EH (cell line): Measurements from ENCODE around the gene KCNK3.
"Not testable (repeated sequence)": the region's sequence is repeated elsewhere in the genome, so short reads cannot be mapped to it uniquely, and the experiment has no call there.

Source experiments
- DNase-seq: peaks from one replicate; pipeline ENCODE4 v3.0.0-alpha.2; 2015; ENCODE audit warnings: low read depth

The KCNK3 gene

GRCh38 chr2:26730549-26731344 lies 38.2 kb downstream of the KCNK3 start:
- DNase-seq: no peak

- no peak for DNase-seq
Measured at GRCh38 chr2:26731714-26732113, 39.2 kb downstream of the KCNK3 start.

DNA sequence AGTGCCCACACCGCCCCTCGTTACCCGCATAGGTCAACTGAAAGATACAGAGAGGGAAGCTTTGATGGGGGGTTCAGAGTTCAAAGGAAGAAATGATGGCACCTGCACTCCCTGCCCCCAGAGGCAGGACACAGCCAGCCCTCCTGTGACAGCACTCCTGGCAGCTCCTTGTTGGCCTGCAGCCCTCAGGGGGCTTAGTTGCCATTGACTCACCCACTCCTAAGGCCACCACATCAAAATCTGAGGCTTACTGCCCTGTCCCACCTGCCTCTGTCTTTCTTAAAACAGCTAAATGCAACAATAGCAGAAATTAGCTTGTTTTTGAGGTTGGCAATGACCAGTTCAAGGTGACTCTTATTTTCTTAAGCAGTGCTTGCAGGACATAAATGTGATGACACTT lies 39.9 kb downstream of the KCNK3 start:
- DNase-seq: no peak

- DNase-seq: no peak
Measured at GRCh38 chr2:26733413-26733812, 40.9 kb downstream of the KCNK3 start.

DNA sequence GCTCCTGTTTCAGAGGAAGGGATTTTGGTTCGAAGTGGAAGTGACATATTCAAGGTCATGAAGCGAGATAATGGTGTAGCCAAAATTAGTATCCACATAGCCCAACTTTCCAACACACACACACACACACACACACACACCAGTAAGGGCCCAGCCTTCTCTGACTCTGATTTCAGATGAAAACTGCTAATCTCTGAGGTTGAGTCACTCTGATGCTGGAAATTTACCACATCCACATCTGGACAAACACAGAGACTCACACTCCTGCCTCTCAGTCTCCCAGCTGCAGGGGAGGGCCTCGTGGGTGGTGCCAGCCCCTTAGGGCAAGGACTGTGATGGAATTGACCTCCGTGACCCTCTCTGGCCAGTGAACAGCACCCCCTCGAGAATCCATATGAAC lies 42.6 kb downstream of the KCNK3 start:
- peak; percentile 87 for DNase-seq

DNA sequence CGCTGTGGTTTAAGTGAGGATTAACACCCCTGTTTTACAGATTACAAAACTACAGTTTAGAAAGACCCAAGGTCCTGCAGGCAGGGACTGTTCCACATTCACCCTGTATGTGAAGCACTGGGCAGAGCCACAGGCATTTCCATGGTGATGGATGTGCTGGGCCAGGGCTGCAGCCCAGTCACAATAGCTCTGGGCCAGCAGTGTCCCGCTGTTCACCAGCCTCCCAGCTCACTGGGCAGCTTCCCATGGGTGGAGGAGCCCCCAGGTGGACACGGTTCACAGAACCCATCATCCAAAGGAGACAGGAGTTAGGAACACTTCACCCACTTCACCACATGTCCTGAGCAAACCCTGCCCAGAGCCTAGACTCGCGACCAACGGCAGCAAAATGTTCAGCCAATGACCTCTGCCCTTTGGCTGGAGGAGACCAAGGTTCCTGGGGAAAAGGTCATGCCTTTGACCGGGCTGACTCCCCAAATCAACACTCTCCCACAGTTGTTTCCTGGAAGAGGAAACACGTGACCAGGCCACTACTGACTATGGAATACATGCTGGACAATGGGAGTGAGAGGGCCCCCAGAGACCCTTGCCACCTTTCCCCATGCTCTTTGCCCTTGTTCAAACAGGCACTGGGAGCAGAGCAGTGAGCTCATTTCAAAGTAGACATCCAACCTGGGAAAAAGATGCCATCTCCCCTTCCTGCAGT lies 43.5 kb downstream of the KCNK3 start:
- no peak for DNase-seq

GRCh38 chr2:26737221-26737620 lies 44.7 kb downstream of the KCNK3 start:
- DNase-seq: no peak

DNA sequence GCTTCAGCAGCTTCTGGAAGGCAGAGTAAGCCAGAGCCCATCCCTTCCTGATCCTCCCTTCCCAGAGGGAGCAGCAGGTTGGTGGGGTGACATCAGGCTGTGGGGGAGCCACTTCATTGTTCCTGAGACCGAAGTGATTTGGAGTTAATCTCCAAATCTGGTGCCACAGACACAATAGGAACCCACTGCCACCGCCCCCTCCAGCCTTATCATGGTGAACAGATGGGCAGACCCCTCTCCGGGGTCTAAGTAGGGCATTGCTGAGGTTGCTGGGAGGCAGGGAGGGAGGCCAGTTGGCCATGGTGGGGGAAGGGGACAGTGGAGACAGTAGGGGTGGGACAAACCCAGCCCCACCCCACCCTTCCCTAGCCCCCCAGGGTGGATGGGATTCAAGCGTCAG lies 46.0 kb downstream of the KCNK3 start:
- DNase-seq: no peak

- DNase-seq: no peak
Measured at GRCh38 chr2:26739514-26739913, 47.0 kb downstream of the KCNK3 start.

DNA sequence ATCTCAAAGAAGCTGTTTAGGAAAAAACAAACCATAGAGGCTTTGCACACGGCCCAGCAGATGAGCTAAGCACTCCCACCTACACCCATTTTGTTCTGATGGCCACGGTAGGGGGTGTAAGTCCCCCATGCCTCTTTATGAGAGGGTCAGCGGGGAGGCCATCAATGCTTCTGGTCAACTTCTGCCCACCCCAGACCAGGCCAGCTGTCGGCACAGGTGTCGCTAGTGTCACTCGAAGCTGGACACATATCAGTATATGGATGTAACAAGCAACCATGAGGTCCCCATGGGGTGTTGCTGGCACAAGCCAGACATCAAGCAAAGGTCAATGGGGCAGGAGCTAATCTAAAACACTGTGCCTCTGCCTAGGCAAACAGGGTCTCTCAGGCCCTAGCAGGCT lies 47.8 kb downstream of the KCNK3 start:
- no peak for DNase-seq

- peak; percentile 43 for DNase-seq
Measured at GRCh38 chr2:26740890-26741302, 48.4 kb downstream of the KCNK3 start.

DNA sequence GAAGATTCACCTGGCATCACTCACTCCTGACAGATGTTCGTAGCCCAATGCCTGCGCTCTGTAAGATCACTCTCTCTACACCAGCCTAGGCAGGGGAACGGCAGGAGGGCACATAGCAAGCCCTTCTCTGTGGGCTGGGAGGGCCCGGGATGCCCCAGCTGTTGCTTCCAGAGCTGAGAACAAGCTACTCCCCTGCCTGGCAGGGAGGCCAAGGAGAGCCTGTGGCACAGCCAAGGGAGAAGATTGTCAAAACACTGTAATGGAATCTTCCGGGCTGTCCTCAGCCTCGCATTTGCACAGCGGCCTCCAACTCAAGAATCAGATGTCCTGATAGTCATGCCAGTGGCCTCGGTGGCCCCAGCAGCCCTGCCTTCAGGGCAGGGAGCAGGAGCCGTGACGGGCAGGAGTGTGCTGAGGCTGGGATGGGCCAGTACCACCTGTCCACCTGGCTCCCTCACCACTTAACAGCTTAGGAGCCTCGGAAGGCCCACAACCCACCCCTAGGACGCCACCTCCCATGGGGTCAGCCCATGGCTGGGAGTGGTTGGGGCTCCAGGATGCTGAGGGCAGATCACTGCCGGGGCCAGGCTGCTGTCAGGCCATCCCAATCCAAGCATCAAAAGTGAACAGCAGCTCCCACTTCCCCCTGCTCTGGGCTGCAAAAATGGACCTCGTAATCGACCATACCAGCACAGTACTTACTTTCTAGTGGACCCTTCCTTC lies 49.7 kb downstream of the KCNK3 start:
- no peak for DNase-seq

GRCh38 chr2:26743852-26744251 lies 51.3 kb downstream of the KCNK3 start:
- no peak for DNase-seq

DNA sequence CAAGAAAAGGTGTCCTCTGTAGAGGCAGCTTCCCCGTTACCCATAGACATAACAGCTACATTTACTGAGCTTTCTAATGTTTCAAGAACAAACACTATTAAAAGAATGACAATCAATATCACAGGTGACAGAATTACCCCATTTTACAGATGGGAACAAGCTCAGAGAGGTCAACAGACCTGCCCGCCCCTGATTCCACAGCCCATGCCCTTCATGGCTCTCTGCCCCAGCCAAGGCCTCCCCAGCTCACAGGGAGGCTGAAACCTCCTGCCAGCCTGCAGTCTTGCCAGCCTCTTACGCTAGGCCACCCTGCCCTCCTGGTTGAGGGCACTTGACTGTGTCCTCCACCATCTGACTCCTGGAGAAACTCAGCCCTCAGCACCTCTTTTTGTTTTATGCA lies 52.4 kb downstream of the KCNK3 start:
- no peak for DNase-seq

GRCh38 chr2:26745609-26746327 lies 53.2 kb downstream of the KCNK3 start:
- peak; percentile 78 for DNase-seq

GRCh38 chr2:26746934-26747333 lies 54.4 kb downstream of the KCNK3 start:
- DNase-seq: no peak

DNA sequence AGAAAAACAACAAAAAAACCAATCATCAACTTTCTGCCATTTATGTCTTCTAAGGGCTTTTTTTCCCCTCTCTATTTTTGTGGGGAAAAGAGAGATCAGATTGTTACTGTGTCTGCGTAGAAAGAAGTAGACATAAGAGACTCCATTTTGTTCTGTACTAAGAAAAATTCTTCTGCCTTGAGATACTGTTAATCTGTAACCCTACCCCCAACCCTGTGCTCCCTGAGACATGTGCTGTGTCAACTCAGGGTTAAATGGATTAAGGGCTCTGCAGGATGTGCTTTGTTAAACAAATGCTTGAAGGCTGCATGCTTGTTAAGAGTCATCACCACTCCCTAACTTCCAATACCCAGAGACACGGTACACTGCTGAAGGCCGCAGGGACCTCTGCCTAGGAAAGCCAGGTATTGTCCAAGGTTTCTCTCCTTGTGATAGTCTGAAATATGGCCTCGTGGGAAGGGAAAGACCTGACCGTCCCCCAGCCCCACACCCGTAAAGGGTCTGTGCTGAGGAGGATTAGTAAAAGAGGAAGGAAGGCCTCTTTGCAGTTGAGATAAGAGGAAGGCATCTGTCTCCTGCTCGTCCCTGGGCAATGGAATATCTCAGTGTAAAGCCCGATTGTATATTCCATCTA lies 57.4 kb downstream of the KCNK3 start:
- DNase-seq: peak; percentile 63

DNA sequence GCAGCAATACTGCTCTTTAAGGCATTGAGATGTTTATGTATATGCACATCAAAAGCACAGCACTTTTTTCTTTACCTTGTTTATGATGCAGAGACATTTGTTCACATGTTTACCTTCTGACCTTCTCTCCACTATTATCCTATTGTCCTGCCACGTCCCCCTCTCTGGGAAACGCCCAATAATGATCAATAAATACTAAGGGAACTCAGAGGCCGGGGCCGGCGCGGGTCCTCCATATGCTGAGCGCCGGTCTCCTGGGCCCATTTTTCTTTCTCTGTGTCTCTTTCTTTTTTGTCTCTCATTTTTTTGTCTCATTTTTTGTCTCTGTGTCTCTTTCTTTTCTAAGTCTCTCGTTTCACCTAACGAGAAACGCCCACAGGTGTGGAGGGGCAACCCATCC lies 57.9 kb downstream of the KCNK3 start:
- not testable (repeated sequence) for DNase-seq

- peak; percentile 58 for DNase-seq
Measured at GRCh38 chr2:26752656-26753055, 60.1 kb downstream of the KCNK3 start.

DNA sequence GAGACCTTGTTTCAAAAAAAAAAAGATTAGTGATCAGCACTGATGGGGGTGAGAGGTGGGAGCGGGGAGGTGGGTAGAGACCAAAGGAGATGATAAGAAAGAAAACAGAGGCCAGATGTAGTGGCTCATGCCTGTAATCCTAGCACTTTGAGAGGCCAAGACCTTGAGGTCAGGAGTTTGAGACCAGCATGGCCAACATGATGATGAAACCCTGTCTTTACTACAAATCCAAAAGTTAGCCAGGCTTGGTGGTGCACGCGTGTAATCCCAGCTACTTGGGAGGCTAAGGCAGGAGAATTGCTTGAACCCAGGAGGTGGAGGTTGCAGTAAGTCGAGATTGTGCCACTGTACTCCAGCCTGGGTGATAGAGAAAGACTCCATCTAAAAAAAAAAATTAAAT lies 62.0 kb downstream of the KCNK3 start:
- DNase-seq: no peak

- no peak for DNase-seq
Measured at GRCh38 chr2:26754972-26755670, 62.6 kb downstream of the KCNK3 start.
